IPS-20b (cell line): ENCODE data around the gene KIAA2012.

Experiments used
- H3K27ac ChIP-seq: one replicate; pipeline ENCODE4 v1.5.1; 2013; ENCODE audit warnings: low read length
- H3K27me3 ChIP-seq: 2 replicates; pipeline ENCODE4 v1.6.1; 2013; ENCODE audit warnings: mild to moderate bottlenecking, low read length, inconsistent platforms; ENCODE audit not compliant: insufficient read depth
- H3K36me3 ChIP-seq: 2 replicates; pipeline ENCODE4 v1.6.1; 2013; ENCODE audit warnings: low read depth, mild to moderate bottlenecking, inconsistent platforms, low read length, moderate library complexity; ENCODE audit not compliant: insufficient read depth
- H3K4me1 ChIP-seq: 2 replicates; pipeline ENCODE4 v1.6.1; 2013; ENCODE audit warnings: mild to moderate bottlenecking, control low read depth, inconsistent platforms, low read length, moderate library complexity; ENCODE audit not compliant: insufficient read depth
- H3K4me3 ChIP-seq: 2 replicates; pipeline ENCODE4 v1.5.1; 2013; ENCODE audit warnings: mild to moderate bottlenecking, low read length, inconsistent platforms
- H3K9ac ChIP-seq: 2 replicates; pipeline ENCODE4 v1.6.1; 2013; ENCODE audit warnings: low read depth, mild to moderate bottlenecking, inconsistent platforms, low read length, moderate library complexity
- H3K9me3 ChIP-seq: 2 replicates; pipeline ENCODE4 v1.6.1; 2013; ENCODE audit warnings: mild to moderate bottlenecking, low read depth, low read length, inconsistent platforms; ENCODE audit not compliant: insufficient read depth

Gene KIAA2012

GRCh38 chr2:202186641-202187202 is 113.7 kb downstream of the KIAA2012 start:
- Histone ChIP-seq H3K4me1 (no peaks in the 10 kb centered on the region), H3K36me3 (no peaks in the 10 kb centered on the region)

GRCh38 chr2:202187570-202187969 is 114.5 kb downstream of the KIAA2012 start:
- H3K4me1 ChIP-seq, result no peaks in the 10 kb centered on the region
- no peaks in the 10 kb centered on the region for H3K27me3 ChIP-seq
- no peak overlapping the region for H3K4me3 ChIP-seq
- no peaks in the 10 kb centered on the region for H3K9me3 ChIP-seq
- H3K27ac ChIP-seq, result no peak overlapping the region
- no peak overlapping the region for H3K9ac ChIP-seq
- no peaks in the 10 kb centered on the region for H3K36me3 ChIP-seq

More at GRCh38 chr2:202186641-202187202, 113.7 kb downstream of the KIAA2012 start:
- H3K9me3 ChIP-seq, result no peaks in the 10 kb centered on the region
- no peaks in the 10 kb centered on the region for H3K27me3 ChIP-seq
- no peak overlapping the region for H3K9ac ChIP-seq
- no peak overlapping the region for H3K4me3 ChIP-seq
- H3K27ac ChIP-seq, result no peak overlapping the region

GRCh38 chr2:202193305-202193704 is 120.2 kb downstream of the KIAA2012 start:
- H3K4me3 ChIP-seq, result no peak overlapping the region

DNA sequence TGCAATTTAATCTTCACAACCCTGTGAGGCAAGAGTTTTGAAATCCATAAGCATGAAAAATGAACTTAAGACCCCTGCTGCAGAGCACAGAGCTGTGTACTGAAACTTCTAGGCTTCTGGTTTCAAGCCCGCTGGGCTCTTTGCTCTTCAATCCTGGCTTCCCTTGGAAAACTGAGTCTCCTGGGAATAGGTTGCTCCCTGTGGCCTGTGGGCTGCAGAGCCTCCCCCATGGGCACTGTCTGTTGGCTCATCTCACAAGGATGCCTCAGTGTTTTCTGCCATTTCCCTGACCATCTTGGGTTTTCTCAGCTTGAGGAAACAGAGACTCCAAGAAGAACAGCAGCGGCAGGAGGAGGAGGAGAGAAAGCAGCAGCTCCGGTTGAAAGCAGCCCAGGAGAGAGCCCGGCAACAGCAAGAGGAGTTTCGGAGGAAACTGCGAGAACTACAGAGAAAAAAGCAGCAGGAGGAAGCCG is 120.9 kb downstream of the KIAA2012 start:
- H3K36me3 ChIP-seq, result no peaks in the 10 kb centered on the region
- H3K9ac ChIP-seq, result no peak overlapping the region; the same call in 1 of the 2 replicates
- H3K4me3 ChIP-seq, result no peak overlapping the region
- no peaks in the 10 kb centered on the region for H3K27me3 ChIP-seq
- H3K9me3 ChIP-seq, result no peaks in the 10 kb centered on the region
- no peak overlapping the region for H3K27ac ChIP-seq
- no peaks in the 10 kb centered on the region for H3K4me1 ChIP-seq

More at GRCh38 chr2:202193305-202193704, 120.2 kb downstream of the KIAA2012 start:
- Histone ChIP-seq H3K9me3 (no peaks in the 10 kb centered on the region), H3K27me3 (no peaks in the 10 kb centered on the region), H3K4me1 (no peaks in the 10 kb centered on the region), H3K36me3 (no peaks in the 10 kb centered on the region), H3K9ac (no peak overlapping the region), H3K27ac (no peak overlapping the region)

DNA sequence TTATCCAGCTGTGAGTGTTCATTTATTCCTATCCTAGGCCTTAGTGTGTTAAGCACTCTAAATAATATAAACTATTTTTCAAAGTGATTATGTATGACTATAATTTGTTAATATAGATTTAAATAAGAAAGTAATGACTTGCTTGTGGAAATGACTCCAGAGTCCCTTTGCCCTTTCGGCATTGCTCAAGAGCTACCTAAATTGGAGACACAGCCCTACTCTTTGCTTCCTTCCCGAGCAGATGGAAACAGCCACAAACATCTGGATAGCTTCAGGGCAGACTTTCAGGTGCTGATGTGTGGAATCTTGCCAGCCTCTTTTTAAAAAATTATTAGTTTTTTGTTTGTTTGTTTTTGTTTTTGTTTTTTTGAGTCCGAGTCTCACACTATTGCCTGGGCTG is 121.4 kb downstream of the KIAA2012 start:
- H3K27ac ChIP-seq, result no peak overlapping the region
- H3K27me3 ChIP-seq, result no peaks in the 10 kb centered on the region
- no peaks in the 10 kb centered on the region for H3K36me3 ChIP-seq
- H3K4me1 ChIP-seq, result no peaks in the 10 kb centered on the region
- H3K9me3 ChIP-seq, result no peaks in the 10 kb centered on the region
- no peak overlapping the region; the same call in 1 of the 2 replicates for H3K9ac ChIP-seq
- H3K4me3 ChIP-seq, result no peak overlapping the region

- Histone ChIP-seq H3K4me3 (no peak overlapping the region), H3K27ac (no peak overlapping the region)
Observed at GRCh38 chr2:202196727-202197126, 123.7 kb downstream of the KIAA2012 start.

GRCh38 chr2:202201220-202202160 is 128.4 kb downstream of the KIAA2012 start:
- Histone ChIP-seq H3K27ac (no peak overlapping the region), H3K9ac (no peak overlapping the region), H3K27me3 (no peaks in the 10 kb centered on the region), H3K4me3 (no peak overlapping the region), H3K36me3 (peaks cover 22% of the 10 kb centered on the region), H3K9me3 (no peaks in the 10 kb centered on the region), H3K4me1 (no peaks in the 10 kb centered on the region)

More at GRCh38 chr2:202196727-202197126, 123.7 kb downstream of the KIAA2012 start:
- Histone ChIP-seq H3K27me3 (no peaks in the 10 kb centered on the region), H3K9ac (no peak overlapping the region), H3K9me3 (no peaks in the 10 kb centered on the region), H3K36me3 (no peaks in the 10 kb centered on the region), H3K4me1 (no peaks in the 10 kb centered on the region)

DNA sequence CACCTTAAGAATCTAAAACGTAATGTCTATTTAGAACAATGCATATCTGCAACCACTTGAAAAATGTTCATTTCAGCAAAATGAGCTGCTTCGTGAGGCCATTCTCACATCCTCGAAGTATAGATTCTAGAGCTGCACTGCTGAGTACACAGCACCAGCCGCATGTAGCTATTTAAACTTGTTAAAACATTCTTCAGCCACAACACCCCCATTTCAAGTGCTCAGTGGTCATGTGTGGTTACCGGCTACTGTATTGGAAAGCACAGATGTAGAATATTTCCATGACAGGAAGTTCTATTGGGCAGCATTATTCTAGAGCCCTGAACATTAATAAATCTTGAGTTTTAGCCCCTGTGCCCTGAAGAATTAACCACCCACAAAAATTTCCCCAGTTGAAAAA is 130.3 kb downstream of the KIAA2012 start:
- Histone ChIP-seq H3K9me3 (no peaks in the 10 kb centered on the region), H3K4me3 (no peak overlapping the region), H3K27ac (no peak overlapping the region), H3K27me3 (no peaks in the 10 kb centered on the region), H3K4me1 (no peaks in the 10 kb centered on the region), H3K36me3 (peaks cover 39% of the 10 kb centered on the region), H3K9ac (no peak overlapping the region)

GRCh38 chr2:202204855-202205254 is 131.8 kb downstream of the KIAA2012 start:
- no peak overlapping the region for H3K27ac ChIP-seq
- no peaks in the 10 kb centered on the region for H3K9me3 ChIP-seq
- H3K9ac ChIP-seq, result no peak overlapping the region
- peaks cover 49% of the 10 kb centered on the region for H3K36me3 ChIP-seq
- H3K4me3 ChIP-seq, result no peak overlapping the region
- no peaks in the 10 kb centered on the region for H3K4me1 ChIP-seq
- no peaks in the 10 kb centered on the region for H3K27me3 ChIP-seq

GRCh38 chr2:202208526-202208925 is 135.5 kb downstream of the KIAA2012 start:
- Histone ChIP-seq H3K9me3 (no peaks in the 10 kb centered on the region), H3K27ac (no peak overlapping the region), H3K4me3 (no peak overlapping the region), H3K27me3 (no peaks in the 10 kb centered on the region), H3K9ac (no peak overlapping the region), H3K36me3 (peaks cover 71% of the 10 kb centered on the region), H3K4me1 (no peaks in the 10 kb centered on the region)

DNA sequence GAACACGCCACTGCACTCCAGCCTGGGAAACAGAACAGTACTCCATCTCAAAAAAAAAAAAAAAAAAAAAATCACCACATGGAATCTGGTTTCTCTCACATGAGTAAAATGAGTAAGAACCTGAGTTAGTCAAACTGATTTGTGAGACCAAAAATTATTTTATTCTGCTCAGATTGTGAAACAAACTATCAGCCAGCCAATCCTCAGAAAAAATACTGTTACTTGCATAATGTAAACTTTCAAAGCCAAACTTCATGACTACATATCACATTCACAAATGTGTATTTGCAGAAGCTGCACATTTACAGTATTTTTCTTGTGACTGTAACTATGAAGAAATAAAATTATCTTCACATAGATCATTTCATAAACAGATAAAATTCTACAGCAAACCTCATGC is 142.1 kb downstream of the KIAA2012 start:
- Histone ChIP-seq H3K4me3 (no peak overlapping the region), H3K27ac (no peak overlapping the region), H3K36me3 (peaks cover 66% of the 10 kb centered on the region), H3K4me1 (no peaks in the 10 kb centered on the region), H3K9me3 (no peaks in the 10 kb centered on the region), H3K27me3 (no peaks in the 10 kb centered on the region), H3K9ac (no peak overlapping the region)

- Histone ChIP-seq H3K4me1 (peaks cover 3% of the 10 kb centered on the region; the same call in 1 of the 2 replicates), H3K36me3 (peaks cover 34% of the 10 kb centered on the region)
Observed at GRCh38 chr2:202221873-202222272, 148.8 kb downstream of the KIAA2012 start.

More at GRCh38 chr2:202221873-202222272, 148.8 kb downstream of the KIAA2012 start:
- H3K9me3 ChIP-seq, result no peaks in the 10 kb centered on the region
- no peaks in the 10 kb centered on the region for H3K27me3 ChIP-seq
- H3K27ac ChIP-seq, result no peak overlapping the region
- H3K9ac ChIP-seq, result no peak overlapping the region
- no peak overlapping the region for H3K4me3 ChIP-seq
